AG08395 (cell line): ENCODE data around the gene C14orf132.

Source experiments
- DNase-seq: peaks from one replicate; pipeline ENCODE4 v3.0.0; 2012; ENCODE audit warnings: mixed read lengths, low spot score

Gene C14orf132

GRCh38 chr14:96082420-96083300 lies 43.5 kb downstream of the C14orf132 start:
- DNase-seq: no peak

GRCh38 chr14:96083667-96084320 lies 44.6 kb downstream of the C14orf132 start:
- no peak for DNase-seq

GRCh38 chr14:96084796-96085195 lies 45.6 kb downstream of the C14orf132 start:
- no peak for DNase-seq

- DNase-seq: no peak
Observed at GRCh38 chr14:96085369-96085768, 46.2 kb downstream of the C14orf132 start.

GRCh38 chr14:96086032-96086431 lies 46.9 kb downstream of the C14orf132 start:
- DNase-seq: peak; percentile 76

GRCh38 chr14:96086574-96087077 lies 47.5 kb downstream of the C14orf132 start:
- peak; percentile 43 for DNase-seq

- no peak for DNase-seq
Observed at GRCh38 chr14:96088074-96088473, 48.9 kb downstream of the C14orf132 start.

- no peak for DNase-seq
Observed at GRCh38 chr14:96088481-96088880, 49.3 kb downstream of the C14orf132 start.

- no peak for DNase-seq
Observed at GRCh38 chr14:96088911-96089310, 49.7 kb downstream of the C14orf132 start.

GRCh38 chr14:96089401-96089800 lies 50.2 kb downstream of the C14orf132 start:
- DNase-seq: no peak

- peak; percentile 79 for DNase-seq
Observed at GRCh38 chr14:96090441-96091148, 51.4 kb downstream of the C14orf132 start.

- no peak for DNase-seq
Observed at GRCh38 chr14:96091149-96091693, 52.1 kb downstream of the C14orf132 start.

GRCh38 chr14:96091941-96092411 lies 52.8 kb downstream of the C14orf132 start:
- DNase-seq: no peak

GRCh38 chr14:96092936-96093335 lies 53.8 kb downstream of the C14orf132 start:
- DNase-seq: no peak

- no peak for DNase-seq
Observed at GRCh38 chr14:96094211-96094610, 55.0 kb downstream of the C14orf132 start.

GRCh38 chr14:96094656-96095055 lies 55.5 kb downstream of the C14orf132 start:
- no peak for DNase-seq

- no peak for DNase-seq
Observed at GRCh38 chr14:96095058-96095457, 55.9 kb downstream of the C14orf132 start.

GRCh38 chr14:96095581-96096476 lies 56.7 kb downstream of the C14orf132 start:
- DNase-seq: peak; percentile 60

GRCh38 chr14:96096639-96097610 lies 57.8 kb downstream of the C14orf132 start:
- DNase-seq: no peak

- no peak for DNase-seq
Observed at GRCh38 chr14:96097752-96098151, 58.6 kb downstream of the C14orf132 start.
